ENCODE results near the gene DDX1. TPM values are rescaled to one million over a fixed set of nuclear protein-coding genes. Genes with fewer than 3 reads are reported as not detected.

Gene DDX1
- polyA plus RNA-seq, 3 donors, result 14.1 to 35.4 (median 30.1) TPM

- Histone ChIP-seq H3K4me3 (replicated peaks in 1 of 3; ENCODE audit: low read depth in 2 of 3, low read length in 3 of 3) (no peak overlapping the region), H4K20me1 (ENCODE audit: insufficient read depth, low read length) (no peaks in the 10 kb centered on the region), H3K27me3 (ENCODE audit: control insufficient read depth in 2 of 2, insufficient read depth in 2 of 2, low read length in 2 of 2) (no peaks in the 10 kb centered on the region), H3K79me2 (ENCODE audit: insufficient read depth, low read length) (no peaks in the 10 kb centered on the region), H3K36me3 (replicated peaks in 1 of 2; ENCODE audit: control insufficient read depth in 1 of 2, insufficient read depth in 2 of 2, low read length in 2 of 2) (peaks cover 91 to 98% of the 10 kb centered on the region in 2 donors), H2AFZ (ENCODE audit: insufficient read depth, low read depth, low read length, poor library complexity, severe bottlenecking) (no peak overlapping the region), H3K9me3 (replicated peaks in 1 of 2; ENCODE audit: control insufficient read depth in 1 of 2, insufficient read depth in 1 of 2, low read length in 2 of 2) (no peaks in the 10 kb centered on the region), H3K27ac (ENCODE audit: low read depth in 1 of 2, low read length in 2 of 2) (no peak overlapping the region), H3K4me2 (replicated peaks; ENCODE audit: extremely low read depth, low read length, poor library complexity, severe bottlenecking) (no peak overlapping the region), H3K9ac (ENCODE audit: insufficient read depth, low read length, poor library complexity, severe bottlenecking) (no peak overlapping the region), H3K4me1 (ENCODE audit: control insufficient read depth in 1 of 2, insufficient read depth in 2 of 2, low read length in 2 of 2) (no peaks in the 10 kb centered on the region)
- no peaks in the 10 kb centered on the region for H3K4me1 Mint-ChIP-seq
- no peaks in the 10 kb centered on the region for H3K27me3 Mint-ChIP-seq (ENCODE audit: low read depth in 3 of 3)
- H3K27ac Mint-ChIP-seq, result no peak overlapping the region
- intact Hi-C loops (cut with micrococcal nuclease), result no loop called here
- H3K4me3 Mint-ChIP-seq, result no peak overlapping the region
- no peak for DNase-seq
- H3K36me3 Mint-ChIP-seq, result peaks cover 74 to 80% of the 10 kb centered on the region in 2 donors
- no peaks in the 10 kb centered on the region for H3K9me3 Mint-ChIP-seq
- TF ChIP-seq CTCF (IDR thresholded peaks at IDR 0.05), result no peak
Observed at GRCh38 chr2:15624903-15625302, 33.2 kb downstream of the DDX1 start.

GRCh38 chr2:15625344-15626036 lies 33.8 kb downstream of the DDX1 start:
- Mint-ChIP-seq H3K27ac (no peak overlapping the region), H3K9me3 (no peaks in the 10 kb centered on the region), H3K4me3 (no peak overlapping the region), H3K4me1 (no peaks in the 10 kb centered on the region), H3K36me3 (peaks cover 77 to 82% of the 10 kb centered on the region in 2 donors), H3K27me3 (ENCODE audit: low read depth in 3 of 3) (no peaks in the 10 kb centered on the region)
- intact Hi-C loops (cut with micrococcal nuclease), result no loop called here
- no CpG with 5 or more reads among the region's 3 CpGs for WGBS (ENCODE audit: insufficient coverage)
- H3K9ac ChIP-seq (ENCODE audit: insufficient read depth, low read length, poor library complexity, severe bottlenecking), result no peak overlapping the region
- H3K4me3 ChIP-seq (replicated peaks in 1 of 3; ENCODE audit: low read depth in 2 of 3, low read length in 3 of 3), result no peak overlapping the region
- no peak overlapping the region for H2AFZ ChIP-seq (ENCODE audit: insufficient read depth, low read depth, low read length, poor library complexity, severe bottlenecking)
- TF ChIP-seq CTCF (IDR thresholded peaks at IDR 0.05), result no peak
- no peaks in the 10 kb centered on the region for H3K9me3 ChIP-seq (replicated peaks in 1 of 2; ENCODE audit: control insufficient read depth in 1 of 2, insufficient read depth in 1 of 2, low read length in 2 of 2)
- no peak for DNase-seq
- no peaks in the 10 kb centered on the region for H3K79me2 ChIP-seq (ENCODE audit: insufficient read depth, low read length)
- no peaks in the 10 kb centered on the region for H3K27me3 ChIP-seq (ENCODE audit: control insufficient read depth in 2 of 2, insufficient read depth in 2 of 2, low read length in 2 of 2)
- peaks cover 91 to 98% of the 10 kb centered on the region in 2 donors for H3K36me3 ChIP-seq (replicated peaks in 1 of 2; ENCODE audit: control insufficient read depth in 1 of 2, insufficient read depth in 2 of 2, low read length in 2 of 2)
- H3K4me2 ChIP-seq (replicated peaks; ENCODE audit: extremely low read depth, low read length, poor library complexity, severe bottlenecking), result no peak overlapping the region
- no peaks in the 10 kb centered on the region for H4K20me1 ChIP-seq (ENCODE audit: insufficient read depth, low read length)
- no peak overlapping the region for H3K27ac ChIP-seq (ENCODE audit: low read depth in 1 of 2, low read length in 2 of 2)
- H3K4me1 ChIP-seq (ENCODE audit: control insufficient read depth in 1 of 2, insufficient read depth in 2 of 2, low read length in 2 of 2), result no peaks in the 10 kb centered on the region
